VCaP (cell line): ENCODE data around the gene TRPM5.

Experiments used
- H3K27ac ChIP-seq: fragments of 450-650 bp; 2 replicates; pipeline ENCODE4 v1.5.1; 2017
- CTCF ChIP-seq: fragments of 450-650 bp; conservative IDR thresholded peaks from 2 replicates; pipeline ENCODE4 v1.5.1; 2017; ENCODE audit warnings: mild to moderate bottlenecking, moderate library complexity

The TRPM5 gene

GRCh38 chr11:2436521-2437031 lies 7.7 kb downstream of the TRPM5 start:
- TF ChIP-seq CTCF = no peak
- H3K27ac ChIP-seq = no peak overlapping the region

- TF ChIP-seq CTCF = no peak
- H3K27ac ChIP-seq = no peak overlapping the region
These were observed 8.2 kb downstream of the TRPM5 start for GRCh38 chr11:2436013-2436520.

- no peak for TF ChIP-seq CTCF
- no peak overlapping the region for H3K27ac ChIP-seq
These were observed 8.9 kb downstream of the TRPM5 start for GRCh38 chr11:2435288-2436012.

- no peak for TF ChIP-seq CTCF
- no peak overlapping the region for H3K27ac ChIP-seq
These were observed 9.6 kb downstream of the TRPM5 start for GRCh38 chr11:2434506-2435255.

GRCh38 chr11:2434008-2434407 lies 10.3 kb downstream of the TRPM5 start:
- H3K27ac ChIP-seq = no peak overlapping the region
- TF ChIP-seq CTCF = no peak

- TF ChIP-seq CTCF = no peak
- H3K27ac ChIP-seq = no peak overlapping the region
These were observed 11.0 kb downstream of the TRPM5 start for GRCh38 chr11:2433106-2433925.
